ENCODE measurements around the gene SAP130. TPM values are rescaled to one million over a fixed set of nuclear protein-coding genes. Genes with fewer than 3 reads are reported as not detected.

The SAP130 gene
- total RNA-seq, 1 experiment from 2014 or later: 18.8 TPM

DNA sequence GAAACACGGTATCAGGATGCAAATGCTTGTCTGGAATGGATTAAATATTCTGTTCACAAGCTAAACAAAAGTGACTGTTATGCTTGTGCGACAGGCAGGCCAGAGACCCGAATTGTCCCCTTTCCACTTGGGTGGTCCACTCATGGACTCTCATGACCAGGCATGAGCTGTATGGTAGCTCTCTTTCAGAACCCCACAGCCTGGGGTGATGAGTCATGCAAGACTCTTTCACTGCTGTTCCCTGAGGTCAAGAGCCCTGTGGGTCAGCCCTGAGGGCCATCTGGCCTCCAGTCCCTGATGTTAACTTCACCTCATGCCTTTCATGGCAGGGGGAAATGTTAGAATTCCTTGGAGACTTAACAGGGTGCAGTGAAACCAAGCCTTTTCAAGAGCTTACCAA lies 13.7 kb upstream of the SAP130 start:
- TF ChIP-seq, protein P1, sequence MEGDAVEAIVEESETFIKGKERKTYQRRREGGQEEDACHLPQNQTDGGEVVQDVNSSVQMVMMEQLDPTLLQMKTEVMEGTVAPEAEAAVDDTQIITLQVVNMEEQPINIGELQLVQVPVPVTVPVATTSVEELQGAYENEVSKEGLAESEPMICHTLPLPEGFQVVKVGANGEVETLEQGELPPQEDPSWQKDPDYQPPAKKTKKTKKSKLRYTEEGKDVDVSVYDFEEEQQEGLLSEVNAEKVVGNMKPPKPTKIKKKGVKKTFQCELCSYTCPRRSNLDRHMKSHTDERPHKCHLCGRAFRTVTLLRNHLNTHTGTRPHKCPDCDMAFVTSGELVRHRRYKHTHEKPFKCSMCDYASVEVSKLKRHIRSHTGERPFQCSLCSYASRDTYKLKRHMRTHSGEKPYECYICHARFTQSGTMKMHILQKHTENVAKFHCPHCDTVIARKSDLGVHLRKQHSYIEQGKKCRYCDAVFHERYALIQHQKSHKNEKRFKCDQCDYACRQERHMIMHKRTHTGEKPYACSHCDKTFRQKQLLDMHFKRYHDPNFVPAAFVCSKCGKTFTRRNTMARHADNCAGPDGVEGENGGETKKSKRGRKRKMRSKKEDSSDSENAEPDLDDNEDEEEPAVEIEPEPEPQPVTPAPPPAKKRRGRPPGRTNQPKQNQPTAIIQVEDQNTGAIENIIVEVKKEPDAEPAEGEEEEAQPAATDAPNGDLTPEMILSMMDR (IDR thresholded peaks at IDR 0.05; ENCODE audit: unreplicated experiment): no peak
- Mint-ChIP-seq H3K36me3 (ENCODE audit: insufficient read depth, unreplicated experiment) (no peaks in the 10 kb centered on the region), H3K4me3 (ENCODE audit: unreplicated experiment) (no peak overlapping the region), H3K4me1 (ENCODE audit: insufficient read depth, unreplicated experiment) (no peaks in the 10 kb centered on the region), H3K27ac (ENCODE audit: low read depth, unreplicated experiment) (no peak overlapping the region), H3K9me3 (ENCODE audit: unreplicated experiment) (peaks cover 35% of the 10 kb centered on the region), H3K27me3 (ENCODE audit: insufficient read depth, unreplicated experiment) (peaks cover 14% of the 10 kb centered on the region)
- ChIA-PET POLR2A (interaction anchor here (0.8 to 1.5 kb wide), 2 partner anchors 13 to 50 kb away, joined by 3 to 5 read pairs; partner anchors contain the start of gene UGGT1), CTCF (interaction anchor here (0.5 to 2.7 kb wide), 3 partner anchors 22 to 46 kb away, joined by 3 to 7 read pairs (median 3); no protein-coding TSS in a partner anchor)
- BruUV-seq (replicated peaks): no TSS peak
- intact Hi-C loops (cut with micrococcal nuclease): no loop called here
- no peak for DNase-seq (ENCODE audit: unreplicated experiment)

DNA sequence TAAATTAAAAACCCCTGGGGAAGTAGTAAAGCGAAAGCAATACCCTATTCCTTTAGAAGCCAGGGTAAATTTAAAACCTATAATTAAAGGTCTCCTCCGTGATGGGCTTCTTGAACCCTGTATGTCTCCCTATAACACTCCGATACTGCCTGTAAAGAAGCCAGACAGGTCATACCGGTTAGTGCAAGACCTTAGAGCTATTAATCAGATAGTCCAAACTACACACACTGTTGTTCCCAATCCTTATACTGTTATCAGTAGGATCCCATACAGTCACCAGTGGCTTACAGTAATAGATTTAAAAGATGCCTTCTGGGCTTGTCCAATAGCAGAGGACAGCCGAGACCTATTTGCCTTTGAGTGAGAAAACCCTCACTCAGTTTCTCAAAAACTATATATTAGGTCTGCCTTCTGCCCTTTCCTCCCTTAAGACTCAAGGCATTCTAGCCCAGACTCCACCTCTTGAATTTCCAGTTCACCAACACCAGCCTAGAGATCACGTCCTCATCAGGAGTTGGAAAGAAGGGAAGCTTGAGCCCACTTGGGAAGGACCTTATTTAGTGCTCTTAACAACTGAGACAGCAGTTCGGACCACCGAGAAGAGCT lies 12.4 kb upstream of the SAP130 start:
- Mint-ChIP-seq H3K27ac (ENCODE audit: low read depth, unreplicated experiment) (no peak overlapping the region), H3K4me3 (ENCODE audit: unreplicated experiment) (no peak overlapping the region), H3K27me3 (ENCODE audit: insufficient read depth, unreplicated experiment) (peaks cover 14% of the 10 kb centered on the region), H3K4me1 (ENCODE audit: insufficient read depth, unreplicated experiment) (no peaks in the 10 kb centered on the region), H3K9me3 (ENCODE audit: unreplicated experiment) (peaks cover 37% of the 10 kb centered on the region), H3K36me3 (ENCODE audit: insufficient read depth, unreplicated experiment) (no peaks in the 10 kb centered on the region)
- no peak for DNase-seq (ENCODE audit: unreplicated experiment)
- TF ChIP-seq, protein P1 (IDR thresholded peaks at IDR 0.05; ENCODE audit: unreplicated experiment): no peak
- CTCF ChIA-PET: interaction anchor here (2.7 kb wide), 1 partner anchor 23 kb away, joined by 7 read pairs; no protein-coding TSS in a partner anchor
- POLR2A ChIA-PET: interaction anchor here (1.5 kb wide), 1 partner anchor 11 kb away, joined by 5 read pairs; no protein-coding TSS in a partner anchor
- intact Hi-C loops (cut with micrococcal nuclease): no loop called here
- BruUV-seq (replicated peaks): no TSS peak

DNA sequence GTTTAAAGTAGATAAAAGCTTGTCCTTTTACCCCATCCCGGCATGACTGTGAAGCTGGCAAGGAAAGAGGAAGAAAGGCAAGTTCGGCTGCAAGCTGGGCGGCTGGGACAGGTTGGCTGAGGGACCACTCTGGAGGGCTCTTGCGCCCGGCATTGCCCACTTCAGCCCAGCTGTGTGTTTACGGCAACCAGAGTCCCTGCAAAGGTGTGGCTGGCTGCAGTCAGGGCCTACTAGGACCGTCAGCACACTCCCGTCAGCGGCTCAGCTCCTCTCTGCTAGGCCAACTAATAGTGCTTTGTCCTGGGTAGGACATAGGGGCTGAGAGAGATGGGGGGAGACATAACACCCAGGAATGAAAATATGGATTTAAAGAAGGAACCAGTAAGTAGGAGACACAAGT lies 11.7 kb upstream of the SAP130 start:
- TF ChIP-seq, protein P1 (IDR thresholded peaks at IDR 0.05; ENCODE audit: unreplicated experiment): no peak
- POLR2A ChIA-PET: no interaction called here
- intact Hi-C loops (cut with micrococcal nuclease): no loop called here
- Mint-ChIP-seq H3K27me3 (ENCODE audit: insufficient read depth, unreplicated experiment) (peaks cover 14% of the 10 kb centered on the region), H3K4me3 (ENCODE audit: unreplicated experiment) (no peak overlapping the region), H3K4me1 (ENCODE audit: insufficient read depth, unreplicated experiment) (no peaks in the 10 kb centered on the region), H3K36me3 (ENCODE audit: insufficient read depth, unreplicated experiment) (no peaks in the 10 kb centered on the region), H3K27ac (ENCODE audit: low read depth, unreplicated experiment) (no peak overlapping the region), H3K9me3 (ENCODE audit: unreplicated experiment) (peaks cover 37% of the 10 kb centered on the region)
- no peak for DNase-seq (ENCODE audit: unreplicated experiment)
- BruUV-seq (replicated peaks): no TSS peak
- CTCF ChIA-PET: interaction anchor here (0.6 kb wide), 1 partner anchor 1480 kb away, joined by 3 read pairs; no protein-coding TSS in a partner anchor

DNA sequence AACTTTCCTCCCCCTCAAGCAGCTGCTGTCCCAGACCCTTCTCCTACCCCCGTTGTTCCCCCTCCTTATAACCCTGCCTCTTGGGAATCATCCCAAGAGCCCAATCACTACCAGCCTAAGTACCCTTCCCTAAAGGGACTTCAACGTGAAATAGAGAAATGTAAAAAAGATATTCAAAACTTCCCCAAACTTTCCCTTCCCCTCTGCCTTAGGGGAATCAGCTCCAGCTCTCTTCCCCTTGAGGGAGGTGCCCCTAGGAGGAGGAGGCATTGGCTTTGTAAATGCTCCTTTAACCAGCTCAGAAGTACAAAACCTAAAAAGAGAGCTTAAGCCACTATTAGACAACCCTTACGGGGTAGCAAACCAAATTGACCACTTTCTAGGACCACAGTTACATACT lies 10.6 kb upstream of the SAP130 start:
- BruUV-seq (replicated peaks): no TSS peak
- CTCF ChIA-PET: no interaction called here
- H3K4me3 Mint-ChIP-seq (ENCODE audit: unreplicated experiment): no peak overlapping the region
- intact Hi-C loops (cut with micrococcal nuclease): no loop called here
- peaks cover 14% of the 10 kb centered on the region for H3K27me3 Mint-ChIP-seq (ENCODE audit: insufficient read depth, unreplicated experiment)
- TF ChIP-seq, protein P1 (IDR thresholded peaks at IDR 0.05; ENCODE audit: unreplicated experiment): no peak
- no peaks in the 10 kb centered on the region for H3K36me3 Mint-ChIP-seq (ENCODE audit: insufficient read depth, unreplicated experiment)
- DNase-seq (ENCODE audit: unreplicated experiment): no peak
- no peaks in the 10 kb centered on the region for H3K4me1 Mint-ChIP-seq (ENCODE audit: insufficient read depth, unreplicated experiment)
- POLR2A ChIA-PET: interaction anchor here (1.0 kb wide), 1 partner anchor 10 kb away, joined by 3 read pairs; the partner anchor contains the start of gene SAP130
- H3K9me3 Mint-ChIP-seq (ENCODE audit: unreplicated experiment): peaks cover 36% of the 10 kb centered on the region
- no peak overlapping the region for H3K27ac Mint-ChIP-seq (ENCODE audit: low read depth, unreplicated experiment)

Data from MCF 10A (cell line).